Neural cell (in vitro differentiated cells): ENCODE results near the gene DNAH17. TPM values are rescaled to one million over a fixed set of nuclear protein-coding genes. Genes with fewer than 3 reads are reported as not detected.

Experiments used
- H2AFZ ChIP-seq: fragments of 200-600, 300-800 bp; sonication (generic), shearing (Covaris generic); 2 replicates; pipeline ENCODE4 v1.6.0; 2014; ENCODE audit warnings: low read depth, mild to moderate bottlenecking, antibody characterized with exemption, low read length, moderate library complexity
- H3F3A ChIP-seq: fragments of 200-600 bp; shearing (Covaris generic); 2 replicates; pipeline ENCODE4 v1.6.1; 2016; ENCODE audit warnings: mild to moderate bottlenecking, moderate library complexity, mixed read lengths, antibody characterized with exemption, low read length; ENCODE audit not compliant: insufficient read depth, poor library complexity, severe bottlenecking
- H3K27ac ChIP-seq: fragments of 200-600, 300-800 bp; sonication (generic), shearing (Covaris generic); 2 replicates; pipeline ENCODE4 v1.5.1; 2014; ENCODE audit warnings: mild to moderate bottlenecking, low read length, moderate library complexity
- H3K27me3 ChIP-seq: fragments of 300-800, 200-600 bp; sonication (generic), shearing (Covaris generic); 2 replicates; pipeline ENCODE4 v1.6.0; 2014; ENCODE audit warnings: mild to moderate bottlenecking, low read depth, low read length, moderate library complexity; ENCODE audit not compliant: insufficient read depth
- H3K36me3 ChIP-seq: fragments of 300-800, 200-600 bp; sonication (generic), shearing (Covaris generic); 2 replicates; pipeline ENCODE4 v1.5.1; 2014; ENCODE audit warnings: mild to moderate bottlenecking, antibody characterized with exemption, low read length, moderate library complexity; ENCODE audit not compliant: insufficient read depth
- H3K4me2 ChIP-seq: fragments of 300-800, 200-600 bp; sonication (generic), shearing (Covaris generic); 2 replicates; pipeline ENCODE4 v1.6.0; 2014; ENCODE audit warnings: mild to moderate bottlenecking, low read length
- H3K4me3 ChIP-seq: fragments of 300-800, 200-600 bp; sonication (generic), shearing (Covaris generic); 2 replicates; pipeline ENCODE4 v1.5.1; 2014; ENCODE audit warnings: mild to moderate bottlenecking, low read length, moderate library complexity
- H3K79me2 ChIP-seq: fragments of 200-600 bp; shearing (Covaris generic); replicated peaks from 2 replicates; pipeline ENCODE4 v1.6.0; 2014; ENCODE audit warnings: mild to moderate bottlenecking, low read length, moderate library complexity; ENCODE audit not compliant: insufficient read depth
- H3K9ac ChIP-seq: fragments of 300-800, 200-600 bp; sonication (generic), shearing (Covaris generic); 2 replicates; pipeline ENCODE4 v1.6.1; 2016; ENCODE audit warnings: mild to moderate bottlenecking, low read length, mixed read lengths
- H3K9me2 ChIP-seq: fragments of 200-600 bp; shearing (Covaris generic); 2 replicates; pipeline ENCODE4 v1.6.1; 2016; ENCODE audit warnings: mild to moderate bottlenecking, low read length, mixed read lengths; ENCODE audit not compliant: insufficient read depth
- H3K9me3 ChIP-seq: fragments of 200-600, 300-800 bp; sonication (generic), shearing (Covaris generic); 2 replicates; pipeline ENCODE4 v1.6.1; 2016; ENCODE audit warnings: mild to moderate bottlenecking, mixed run types, low read length, moderate library complexity, mixed read lengths
- H4K20me1 ChIP-seq: fragments of 200-600 bp; shearing (Covaris generic); 2 replicates; pipeline ENCODE4 v1.6.1; 2016; ENCODE audit warnings: mild to moderate bottlenecking, mixed run types; ENCODE audit not compliant: insufficient read depth
- CTCF ChIP-seq: fragments of 450-650 bp; IDR thresholded peaks from 2 replicates; pipeline ENCODE4 v1.5.1; 2014; ENCODE audit warnings: antibody characterized with exemption, mild to moderate bottlenecking, moderate library complexity; ENCODE audit not compliant: poor library complexity, severe bottlenecking
- EP300 ChIP-seq: fragments of 450-650 bp; conservative IDR thresholded peaks from 2 replicates; pipeline ENCODE4 v1.6.1; 2014; ENCODE audit warnings: antibody characterized with exemption, mild to moderate bottlenecking, moderate library complexity; ENCODE audit not compliant: poor library complexity, severe bottlenecking
- EZH2 ChIP-seq: fragments of 200-600, 300-800 bp; shearing (Covaris generic), sonication (generic); IDR thresholded peaks from 2 replicates; pipeline ENCODE4 v1.6.1; 2014; ENCODE audit warnings: antibody characterized with exemption, low read length, borderline replicate concordance, mild to moderate bottlenecking; ENCODE audit not compliant: insufficient read depth, poor library complexity, severe bottlenecking
- MXI1 ChIP-seq: fragments of 450-650 bp; conservative IDR thresholded peaks from 2 replicates; pipeline ENCODE4 v1.6.1; 2014; ENCODE audit warnings: antibody characterized with exemption, mild to moderate bottlenecking; ENCODE audit not compliant: poor library complexity, severe bottlenecking
- POLR2AphosphoS5 ChIP-seq: IDR thresholded peaks from 2 replicates; pipeline ENCODE4 v1.6.1; 2012
- RAD21 ChIP-seq: fragments of 450-650 bp; conservative IDR thresholded peaks from 2 replicates; pipeline ENCODE4 v1.6.1; 2014; ENCODE audit warnings: antibody characterized with exemption, mild to moderate bottlenecking, moderate library complexity
- SMC3 ChIP-seq: fragments of 450-650 bp; conservative IDR thresholded peaks from 2 replicates; pipeline ENCODE4 v1.6.1; 2014; ENCODE audit warnings: antibody characterized with exemption, mild to moderate bottlenecking, moderate library complexity; ENCODE audit not compliant: poor library complexity
- TAF1 ChIP-seq: IDR thresholded peaks from 2 replicates; pipeline ENCODE4 v1.6.1; 2012; ENCODE audit warnings: low read depth
- polyA plus RNA-seq: library from polyadenylated mRNA; depleted of rRNA; stranded (reverse); fragments of >200 nt; gene quantifications from 2 replicates; pipeline ENCODE4 v1.2.3, GENCODE V29; 2014
- TF ChIP-seq, protein P1 (sequence below): IDR thresholded peaks from 2 replicates; pipeline ENCODE4 v1.6.1; 2012; ENCODE audit warnings: borderline replicate concordance

Gene DNAH17
- polyA plus RNA-seq, 1 donor from 2014 or later: not detected

GRCh38 chr17:78500806-78501205 lies 76.4 kb downstream of the DNAH17 start:
- H3K79me2 ChIP-seq: no peaks in the 10 kb centered on the region
- TF ChIP-seq SMC3 (no peak), MXI1 (no peak), EZH2 (no peak), TAF1 (no peak), EP300 (no peak), CTCF (no peak), POLR2AphosphoS5 (no peak), RAD21 (no peak)
- TF ChIP-seq, protein P1, sequence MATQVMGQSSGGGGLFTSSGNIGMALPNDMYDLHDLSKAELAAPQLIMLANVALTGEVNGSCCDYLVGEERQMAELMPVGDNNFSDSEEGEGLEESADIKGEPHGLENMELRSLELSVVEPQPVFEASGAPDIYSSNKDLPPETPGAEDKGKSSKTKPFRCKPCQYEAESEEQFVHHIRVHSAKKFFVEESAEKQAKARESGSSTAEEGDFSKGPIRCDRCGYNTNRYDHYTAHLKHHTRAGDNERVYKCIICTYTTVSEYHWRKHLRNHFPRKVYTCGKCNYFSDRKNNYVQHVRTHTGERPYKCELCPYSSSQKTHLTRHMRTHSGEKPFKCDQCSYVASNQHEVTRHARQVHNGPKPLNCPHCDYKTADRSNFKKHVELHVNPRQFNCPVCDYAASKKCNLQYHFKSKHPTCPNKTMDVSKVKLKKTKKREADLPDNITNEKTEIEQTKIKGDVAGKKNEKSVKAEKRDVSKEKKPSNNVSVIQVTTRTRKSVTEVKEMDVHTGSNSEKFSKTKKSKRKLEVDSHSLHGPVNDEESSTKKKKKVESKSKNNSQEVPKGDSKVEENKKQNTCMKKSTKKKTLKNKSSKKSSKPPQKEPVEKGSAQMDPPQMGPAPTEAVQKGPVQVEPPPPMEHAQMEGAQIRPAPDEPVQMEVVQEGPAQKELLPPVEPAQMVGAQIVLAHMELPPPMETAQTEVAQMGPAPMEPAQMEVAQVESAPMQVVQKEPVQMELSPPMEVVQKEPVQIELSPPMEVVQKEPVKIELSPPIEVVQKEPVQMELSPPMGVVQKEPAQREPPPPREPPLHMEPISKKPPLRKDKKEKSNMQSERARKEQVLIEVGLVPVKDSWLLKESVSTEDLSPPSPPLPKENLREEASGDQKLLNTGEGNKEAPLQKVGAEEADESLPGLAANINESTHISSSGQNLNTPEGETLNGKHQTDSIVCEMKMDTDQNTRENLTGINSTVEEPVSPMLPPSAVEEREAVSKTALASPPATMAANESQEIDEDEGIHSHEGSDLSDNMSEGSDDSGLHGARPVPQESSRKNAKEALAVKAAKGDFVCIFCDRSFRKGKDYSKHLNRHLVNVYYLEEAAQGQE: no peak
- no peaks in the 10 kb centered on the region for H3K9me3 ChIP-seq
- H3K36me3 ChIP-seq: no peaks in the 10 kb centered on the region
- H3K4me3 ChIP-seq: no peak overlapping the region
- no peak overlapping the region for H3K4me2 ChIP-seq
- no peak overlapping the region for H3K27ac ChIP-seq
- H3F3A ChIP-seq: no peaks in the 10 kb centered on the region
- no peaks in the 10 kb centered on the region for H3K9me2 ChIP-seq
- no peak overlapping the region for H3K9ac ChIP-seq
- H4K20me1 ChIP-seq: no peaks in the 10 kb centered on the region
- no peaks in the 10 kb centered on the region for H3K27me3 ChIP-seq
- no peak overlapping the region for H2AFZ ChIP-seq

DNA sequence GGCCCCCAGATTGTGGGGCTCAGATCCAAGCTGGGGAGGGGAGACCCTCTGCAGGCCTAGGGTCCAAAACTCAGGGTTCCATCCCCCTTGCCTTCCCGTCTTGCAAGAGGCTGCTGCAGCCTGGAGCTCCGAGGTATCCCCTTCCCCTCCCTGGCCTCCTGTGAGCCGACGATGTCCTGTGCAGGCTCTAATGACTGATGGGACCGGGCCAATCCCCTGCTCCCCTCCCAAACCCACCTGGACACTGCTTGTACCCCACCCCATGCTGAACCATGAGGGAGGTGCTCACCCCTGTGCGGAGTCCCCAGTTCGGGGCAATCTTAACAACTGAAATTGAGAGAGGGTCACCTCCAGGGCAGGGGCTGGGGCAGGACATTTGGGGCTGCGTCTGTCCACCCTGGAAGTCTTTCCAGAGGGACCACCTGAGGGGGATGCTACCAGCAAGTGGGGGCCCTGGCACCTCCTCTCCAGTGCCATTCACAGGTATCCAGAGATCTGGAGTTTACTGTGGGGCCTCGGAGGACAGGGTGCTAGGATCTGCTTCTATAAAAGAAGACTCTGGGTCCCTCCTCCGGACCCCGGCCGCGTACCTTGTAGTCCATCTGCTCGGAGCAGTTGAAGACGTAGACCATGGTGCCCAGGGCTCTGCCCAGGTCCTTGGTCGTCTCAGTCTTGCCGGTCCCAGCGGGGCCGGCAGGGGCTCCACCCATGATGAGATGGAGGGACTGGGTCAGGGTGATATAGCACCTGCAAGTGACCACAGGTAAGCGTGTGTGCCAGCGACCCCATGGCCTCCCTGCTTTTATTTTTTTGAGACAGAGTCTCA lies 77.3 kb downstream of the DNAH17 start:
- TF ChIP-seq EZH2: no peak
- no peak for TF ChIP-seq RAD21
- no peak for TF ChIP-seq SMC3
- no peak for TF ChIP-seq POLR2AphosphoS5
- TF ChIP-seq MXI1: no peak
- TF ChIP-seq CTCF: no peak
- no peak for TF ChIP-seq TAF1
- TF ChIP-seq EP300: no peak
- TF ChIP-seq, protein P1: no peak
- H3K79me2 ChIP-seq: no peaks in the 10 kb centered on the region

More for the DNA sequence above, 77.3 kb downstream of the DNAH17 start:
- no peak overlapping the region for H2AFZ ChIP-seq
- H3K9ac ChIP-seq: no peak overlapping the region
- no peaks in the 10 kb centered on the region for H3K9me2 ChIP-seq
- no peak overlapping the region for H3K4me2 ChIP-seq
- H3K36me3 ChIP-seq: no peaks in the 10 kb centered on the region
- no peak overlapping the region for H3K4me3 ChIP-seq
- H4K20me1 ChIP-seq: no peaks in the 10 kb centered on the region
- H3F3A ChIP-seq: no peaks in the 10 kb centered on the region
- H3K27ac ChIP-seq: no peak overlapping the region
- H3K9me3 ChIP-seq: no peaks in the 10 kb centered on the region
- H3K27me3 ChIP-seq: no peaks in the 10 kb centered on the region
